Testis (tissue), 2 donors: ENCODE data around the gene TP53BP2.
"Not testable (repeated sequence)": the region's sequence is repeated elsewhere in the genome, so short reads cannot be mapped to it uniquely, and the experiment has no call there.

Experiments
- CTCF ChIP-seq, 3 experiments: fragments of 450-650 bp in 2 of 3; fragments of 200-600 bp in 1 of 3; sonication (generic) in 1 of 3; IDR thresholded peaks; one replicate each; pipeline ENCODE4 v1.5.1; 2016 to 2019; ENCODE audit warnings: antibody characterized with exemption in 3 of 3, mild to moderate bottlenecking in 2 of 3, moderate library complexity in 1 of 3
- POLR2A ChIP-seq: fragments of 450-650 bp; IDR thresholded peaks from one replicate; pipeline ENCODE4 v1.6.1; 2017; ENCODE audit warnings: antibody characterized with exemption, mild to moderate bottlenecking, moderate library complexity

- not testable (repeated sequence) for TF ChIP-seq CTCF (IDR thresholded peaks at IDR 0.05); POLR2A
These were observed 3.6 kb downstream of the TP53BP2 start for GRCh38 chr1:223841977-223842623.
